Endothelial cell (in vitro differentiated cells): ENCODE results near the gene KCNA3. TPM values are rescaled to one million over a fixed set of nuclear protein-coding genes. Genes with fewer than 3 reads are reported as not detected.

ENCODE experiments used
- DNase-seq: peaks from one replicate; pipeline ENCODE4 v3.0.0; 2021; ENCODE audit warnings: low spot score
- H3K27ac Mint-ChIP-seq: one replicate; pipeline ENCODE4 v1.8.0; 2021; ENCODE audit warnings: mixed read lengths, inconsistent platforms; ENCODE audit not compliant: unreplicated experiment
- H3K27me3 Mint-ChIP-seq: one replicate; pipeline ENCODE4 v1.8.0; 2021; ENCODE audit warnings: mild to moderate bottlenecking, moderate library complexity, mixed read lengths, inconsistent platforms; ENCODE audit not compliant: unreplicated experiment
- H3K36me3 Mint-ChIP-seq: one replicate; pipeline ENCODE4 v1.8.0; 2021; ENCODE audit warnings: mild to moderate bottlenecking, low read depth, mixed read lengths, inconsistent platforms; ENCODE audit not compliant: unreplicated experiment
- H3K4me1 Mint-ChIP-seq: one replicate; pipeline ENCODE4 v1.8.0; 2021; ENCODE audit warnings: mild to moderate bottlenecking, mixed read lengths, inconsistent platforms; ENCODE audit not compliant: unreplicated experiment
- H3K4me3 Mint-ChIP-seq: one replicate; pipeline ENCODE4 v1.8.0; 2021; ENCODE audit warnings: mild to moderate bottlenecking, mixed read lengths, inconsistent platforms; ENCODE audit not compliant: unreplicated experiment
- H3K9me3 Mint-ChIP-seq: one replicate; pipeline ENCODE4 v1.8.0; 2021; ENCODE audit warnings: mixed read lengths, inconsistent platforms; ENCODE audit not compliant: unreplicated experiment
- total RNA-seq: library from RNA; stranded (reverse); fragmentation: NEBNext Ultra II Directional; extraction: Animal tissue kit (Norgen Biotek cat#: 25700); gene quantifications from one replicate; pipeline ENCODE4 v1.2.1, GENCODE V29; 2021; ENCODE audit not compliant: unreplicated experiment
- TF ChIP-seq, protein P1 (sequence below): fragments of 200-600 bp; sonication (generic); IDR thresholded peaks from one replicate; pipeline ENCODE4 v1.5.0; 2021; ENCODE audit warnings: antibody characterized with exemption; ENCODE audit not compliant: unreplicated experiment

The KCNA3 gene
- total RNA-seq, 1 donor from 2014 or later, result 0.26 TPM

DNA sequence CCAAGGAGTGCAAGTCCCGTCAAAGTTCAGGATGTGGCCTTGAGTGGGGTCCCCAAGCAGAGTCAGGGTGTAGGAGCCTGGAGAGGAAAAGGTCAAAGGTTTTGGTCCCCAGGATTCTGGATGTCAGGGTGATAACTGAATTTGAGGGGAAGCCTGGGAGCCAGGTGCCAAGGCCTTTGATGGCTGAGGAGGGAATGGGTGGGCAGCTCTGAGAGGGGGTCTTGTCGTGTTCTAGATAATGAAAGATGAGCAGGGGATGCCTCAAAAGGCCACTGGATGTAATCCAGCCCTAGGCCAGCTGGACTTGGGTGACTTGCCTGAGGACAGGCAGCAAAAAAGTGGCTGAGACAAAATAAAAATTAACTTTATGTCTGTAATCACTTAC lies 41.1 kb downstream of the KCNA3 start:
- H3K9me3 Mint-ChIP-seq, result no peaks in the 10 kb centered on the region

DNA sequence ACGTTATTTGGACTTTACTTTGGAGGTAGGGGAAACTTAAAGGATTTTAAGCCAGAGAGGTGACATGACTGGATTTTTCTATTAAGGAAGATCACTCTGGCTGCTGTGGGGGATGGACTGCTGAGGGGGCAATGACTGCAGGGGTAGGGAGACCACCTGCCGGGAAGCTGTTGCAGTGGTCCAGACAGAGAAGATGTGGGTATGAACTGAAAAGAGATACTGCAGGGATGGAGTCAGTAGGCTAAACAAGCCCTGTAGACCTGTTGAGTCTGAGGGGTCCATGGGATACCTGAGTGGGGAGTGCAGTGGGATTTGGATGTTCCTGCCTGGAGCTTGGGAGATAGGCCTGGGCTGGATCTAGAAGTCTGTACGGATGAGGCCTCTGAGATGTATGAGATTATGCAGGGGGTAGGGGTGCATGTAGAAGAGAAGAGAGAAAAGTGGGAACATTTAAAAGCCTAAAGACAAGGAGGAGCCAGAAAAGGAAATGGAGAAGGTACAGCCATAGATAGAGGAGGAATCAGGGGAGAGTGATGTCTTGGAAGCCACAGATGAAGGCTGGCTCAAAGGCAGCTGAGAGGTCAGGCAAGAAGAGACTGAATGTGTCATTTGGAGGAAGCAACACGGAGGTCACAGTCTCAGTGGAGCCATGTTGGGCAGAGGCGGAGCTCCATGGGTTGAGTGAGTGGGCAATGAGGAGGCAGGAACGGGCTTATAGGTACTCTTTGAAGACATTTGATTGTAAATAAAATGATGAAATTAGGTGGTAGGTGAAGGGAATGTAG lies 42.7 kb downstream of the KCNA3 start:
- TF ChIP-seq, protein P1, sequence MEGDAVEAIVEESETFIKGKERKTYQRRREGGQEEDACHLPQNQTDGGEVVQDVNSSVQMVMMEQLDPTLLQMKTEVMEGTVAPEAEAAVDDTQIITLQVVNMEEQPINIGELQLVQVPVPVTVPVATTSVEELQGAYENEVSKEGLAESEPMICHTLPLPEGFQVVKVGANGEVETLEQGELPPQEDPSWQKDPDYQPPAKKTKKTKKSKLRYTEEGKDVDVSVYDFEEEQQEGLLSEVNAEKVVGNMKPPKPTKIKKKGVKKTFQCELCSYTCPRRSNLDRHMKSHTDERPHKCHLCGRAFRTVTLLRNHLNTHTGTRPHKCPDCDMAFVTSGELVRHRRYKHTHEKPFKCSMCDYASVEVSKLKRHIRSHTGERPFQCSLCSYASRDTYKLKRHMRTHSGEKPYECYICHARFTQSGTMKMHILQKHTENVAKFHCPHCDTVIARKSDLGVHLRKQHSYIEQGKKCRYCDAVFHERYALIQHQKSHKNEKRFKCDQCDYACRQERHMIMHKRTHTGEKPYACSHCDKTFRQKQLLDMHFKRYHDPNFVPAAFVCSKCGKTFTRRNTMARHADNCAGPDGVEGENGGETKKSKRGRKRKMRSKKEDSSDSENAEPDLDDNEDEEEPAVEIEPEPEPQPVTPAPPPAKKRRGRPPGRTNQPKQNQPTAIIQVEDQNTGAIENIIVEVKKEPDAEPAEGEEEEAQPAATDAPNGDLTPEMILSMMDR, result no peak
- Mint-ChIP-seq H3K27ac (no peak overlapping the region), H3K4me1 (no peaks in the 10 kb centered on the region), H3K4me3 (no peak overlapping the region), H3K27me3 (no peaks in the 10 kb centered on the region), H3K36me3 (no peaks in the 10 kb centered on the region), H3K9me3 (no peaks in the 10 kb centered on the region)
- no peak for DNase-seq

More for the DNA sequence above, 41.1 kb downstream of the KCNA3 start:
- TF ChIP-seq, protein P1, result no peak
- H3K4me1 Mint-ChIP-seq, result no peaks in the 10 kb centered on the region
- no peak overlapping the region for H3K4me3 Mint-ChIP-seq
- no peaks in the 10 kb centered on the region for H3K36me3 Mint-ChIP-seq
- H3K27me3 Mint-ChIP-seq, result no peaks in the 10 kb centered on the region
- DNase-seq, result no peak
- no peak overlapping the region for H3K27ac Mint-ChIP-seq

DNA sequence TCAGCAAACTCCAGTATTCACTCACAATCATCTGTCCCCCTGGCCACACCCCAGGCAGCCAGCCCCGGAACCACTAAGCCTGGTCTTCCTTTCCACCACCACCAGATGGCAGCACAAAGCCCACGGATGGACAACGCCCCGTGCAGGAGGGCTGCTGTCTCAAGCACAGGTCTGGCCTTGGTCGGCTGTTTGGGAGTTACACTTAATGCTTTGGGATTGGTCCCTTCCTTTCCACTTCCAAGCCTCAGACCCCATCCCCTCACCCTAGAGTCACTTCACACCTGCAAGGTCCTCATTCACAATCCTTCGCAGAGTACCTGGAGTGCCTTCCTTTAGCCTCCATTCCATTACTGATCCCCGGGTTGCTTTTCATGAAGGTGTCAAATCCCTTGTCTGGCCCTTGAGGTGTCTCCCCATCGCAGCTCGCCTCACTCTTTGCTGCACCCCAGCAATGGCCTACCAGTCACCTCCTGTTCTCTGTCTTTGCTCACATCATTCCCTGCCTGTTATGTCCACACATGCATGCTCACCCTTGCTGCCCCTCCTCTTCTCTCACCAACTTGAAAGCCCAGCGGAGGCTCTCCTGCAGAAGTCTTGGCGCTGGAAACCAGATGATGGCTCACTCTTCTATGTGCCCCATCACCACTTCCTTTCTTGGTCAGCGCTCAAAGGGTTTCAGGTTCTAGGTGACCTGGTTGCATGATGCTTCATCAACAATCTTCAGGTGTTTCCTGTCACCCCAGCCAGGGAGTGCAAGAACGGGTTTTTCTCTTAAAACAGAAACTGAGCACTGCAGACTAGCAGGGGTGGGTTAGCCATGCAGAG lies 43.7 kb downstream of the KCNA3 start:
- H3K36me3 Mint-ChIP-seq, result no peaks in the 10 kb centered on the region
- H3K27me3 Mint-ChIP-seq, result no peaks in the 10 kb centered on the region
- H3K4me1 Mint-ChIP-seq, result no peaks in the 10 kb centered on the region
- peak; percentile 86 for DNase-seq
- H3K9me3 Mint-ChIP-seq, result no peaks in the 10 kb centered on the region
- TF ChIP-seq, protein P1, result peak; percentile 86
- no peak overlapping the region for H3K27ac Mint-ChIP-seq
- H3K4me3 Mint-ChIP-seq, result no peak overlapping the region

DNA sequence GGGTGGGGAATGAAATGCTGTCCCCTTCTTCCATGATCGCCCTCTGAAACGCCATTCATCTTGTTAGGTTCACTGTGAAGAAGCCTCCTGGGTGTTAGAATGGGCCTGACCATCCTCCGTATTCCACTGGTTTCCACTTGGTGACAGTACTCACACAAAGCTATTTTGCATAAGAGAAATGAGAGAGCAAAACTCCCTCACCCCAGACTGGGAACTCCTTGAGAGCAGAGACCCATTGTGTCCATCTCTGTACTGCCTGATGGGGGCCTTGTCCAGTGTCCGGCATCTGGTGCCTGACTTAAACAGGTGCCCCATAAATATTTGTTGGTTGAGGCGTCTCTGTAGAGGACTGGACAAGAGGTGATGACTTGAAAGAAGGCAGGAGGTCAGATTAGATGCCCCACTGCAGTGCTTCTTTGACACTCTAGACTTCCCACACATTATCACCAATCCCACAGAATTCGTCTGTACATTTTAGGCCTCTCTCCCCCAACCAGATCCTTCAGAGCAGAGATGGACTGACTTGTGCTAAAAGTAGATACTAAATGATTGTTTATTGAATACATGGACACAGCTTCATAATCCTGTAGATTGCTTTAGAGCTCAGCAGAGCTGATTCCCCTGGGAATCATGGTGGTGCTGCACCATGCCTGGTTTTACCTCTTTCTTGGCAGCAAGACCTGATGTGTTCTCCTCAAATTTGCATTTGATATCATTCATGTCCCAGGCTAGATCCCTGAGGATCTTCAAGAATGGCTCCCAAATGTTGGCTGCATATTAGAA lies 46.2 kb downstream of the KCNA3 start:
- H3K36me3 Mint-ChIP-seq, result no peaks in the 10 kb centered on the region
- no peak overlapping the region for H3K27ac Mint-ChIP-seq
- no peaks in the 10 kb centered on the region for H3K27me3 Mint-ChIP-seq
- H3K9me3 Mint-ChIP-seq, result no peaks in the 10 kb centered on the region
- H3K4me3 Mint-ChIP-seq, result no peak overlapping the region
- TF ChIP-seq, protein P1, result no peak
- DNase-seq, result no peak
- H3K4me1 Mint-ChIP-seq, result no peaks in the 10 kb centered on the region
